Loucy (cell line): ENCODE measurements around the gene ROS1.

Source experiments
- CTCF ChIP-seq: fragments of 200-600 bp; sonication (generic); conservative IDR thresholded peaks from 2 replicates; pipeline ENCODE4 v1.5.1; 2014; ENCODE audit warnings: mild to moderate bottlenecking, antibody characterized with exemption, low read length
- EZH2phosphoT487 ChIP-seq: fragments of 200-600 bp; IDR thresholded peaks from 2 replicates; pipeline ENCODE4 v1.6.1; 2018; ENCODE audit warnings: antibody characterized with exemption, mild to moderate bottlenecking, moderate library complexity, borderline replicate concordance

DNA sequence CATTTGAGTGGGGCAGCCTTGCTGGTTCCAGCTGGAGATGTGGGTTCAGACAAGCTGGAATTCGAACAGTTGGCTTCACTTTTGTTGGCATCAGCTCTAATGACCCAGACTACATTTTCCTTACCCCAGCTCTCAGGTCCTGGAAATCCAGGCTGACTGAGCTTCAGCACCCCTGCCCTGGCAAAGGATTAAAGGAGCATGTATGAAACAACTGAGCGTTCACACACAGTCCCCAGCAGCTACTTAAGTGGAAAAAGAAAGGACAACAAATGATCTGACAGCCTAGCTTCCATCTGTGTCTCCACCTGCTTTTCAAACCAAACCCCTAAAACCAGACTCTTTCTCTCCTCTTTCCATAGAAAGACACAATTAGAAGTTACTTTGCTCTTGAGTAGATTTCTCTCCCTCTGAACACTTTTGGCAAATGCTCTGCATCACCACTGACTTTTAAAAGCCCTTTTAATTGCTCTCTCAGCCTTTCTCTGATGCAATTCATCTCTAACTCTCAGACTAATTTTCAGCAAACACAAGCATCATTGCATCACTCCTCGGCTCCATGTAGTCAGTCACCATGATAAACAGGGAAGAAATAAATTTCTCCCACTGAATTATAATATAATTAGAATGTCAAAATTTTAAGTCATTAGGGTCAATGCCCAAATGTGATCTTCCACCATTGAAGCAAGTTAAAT is 28.1 kb downstream of the ROS1 start:
- TF ChIP-seq CTCF, result no peak
- no peak for TF ChIP-seq EZH2phosphoT487
